Astrocyte (in vitro differentiated cells and primary cell): ENCODE results near the gene CNGB1. TPM values are rescaled to one million over a fixed set of nuclear protein-coding genes. Genes with fewer than 3 reads are reported as not detected.

Experiments
- DNase-seq: peaks from one replicate; pipeline ENCODE4 v3.0.0-alpha.2; 2010; ENCODE audit warnings: low read depth
- FAIRE-seq: peaks from 2 replicates; lab custom pipeline; 2011; peaks lifted over from hg19 to GRCh38; lab: Jason Lieb, UNC
- H2AFZ ChIP-seq: 2 replicates; pipeline ENCODE4 v1.6.0; 2012; ENCODE audit warnings: low read depth, low read length, inconsistent platforms
- H3K27ac ChIP-seq: 2 replicates; pipeline ENCODE4 v1.5.1; 2011; ENCODE audit warnings: low read depth, low read length, inconsistent platforms
- H3K27me3 ChIP-seq: 2 replicates; pipeline ENCODE4 v1.6.0; 2011; ENCODE audit warnings: low read length, inconsistent platforms; ENCODE audit not compliant: insufficient read depth
- H3K36me3 ChIP-seq: 2 replicates; pipeline ENCODE4 v1.5.1; 2011; ENCODE audit warnings: low read length, inconsistent platforms; ENCODE audit not compliant: insufficient read depth
- H3K4me1 ChIP-seq: 2 replicates; pipeline ENCODE4 v1.5.1; 2011; ENCODE audit warnings: low read length, inconsistent platforms; ENCODE audit not compliant: insufficient read depth
- H3K4me2 ChIP-seq: 2 replicates; pipeline ENCODE4 v1.6.0; 2012; ENCODE audit warnings: low read length, inconsistent platforms
- H3K4me3 ChIP-seq: 2 replicates; pipeline ENCODE4 v1.5.1; 2011; ENCODE audit warnings: low read depth, mild to moderate bottlenecking, low read length, inconsistent platforms; ENCODE audit not compliant: insufficient read depth
- H3K79me2 ChIP-seq: 2 replicates; pipeline ENCODE4 v1.6.0; 2012; ENCODE audit warnings: mild to moderate bottlenecking, low read length, inconsistent platforms; ENCODE audit not compliant: insufficient read depth
- H3K9ac ChIP-seq: 2 replicates; pipeline ENCODE4 v1.6.0; 2012; ENCODE audit warnings: mild to moderate bottlenecking, low read length, inconsistent platforms
- H3K9me3 ChIP-seq: 2 replicates; pipeline ENCODE4 v1.5.1; 2012; ENCODE audit warnings: low read depth, mild to moderate bottlenecking, low read length, inconsistent platforms; ENCODE audit not compliant: insufficient read depth
- H4K20me1 ChIP-seq: 2 replicates; pipeline ENCODE4 v1.6.0; 2012; ENCODE audit warnings: low read length, inconsistent platforms; ENCODE audit not compliant: insufficient read depth
- H3K27ac Mint-ChIP-seq: one replicate; pipeline ENCODE4 v1.8.0; 2021; ENCODE audit warnings: mild to moderate bottlenecking, mixed read lengths; ENCODE audit not compliant: unreplicated experiment
- H3K27me3 Mint-ChIP-seq: one replicate; pipeline ENCODE4 v1.8.0; 2021; ENCODE audit warnings: low read depth, mixed read lengths; ENCODE audit not compliant: unreplicated experiment
- H3K36me3 Mint-ChIP-seq: one replicate; pipeline ENCODE4 v1.8.0; 2021; ENCODE audit warnings: low read depth, mixed read lengths; ENCODE audit not compliant: unreplicated experiment
- H3K4me1 Mint-ChIP-seq: one replicate; pipeline ENCODE4 v1.8.0; 2021; ENCODE audit warnings: low read depth, mixed read lengths; ENCODE audit not compliant: unreplicated experiment
- H3K4me3 Mint-ChIP-seq: one replicate; pipeline ENCODE4 v1.8.0; 2021; ENCODE audit warnings: mild to moderate bottlenecking, moderate library complexity, mixed read lengths; ENCODE audit not compliant: unreplicated experiment
- H3K9me3 Mint-ChIP-seq: one replicate; pipeline ENCODE4 v1.8.0; 2021; ENCODE audit warnings: mild to moderate bottlenecking, mixed read lengths; ENCODE audit not compliant: unreplicated experiment
- CTCF ChIP-seq: IDR thresholded peaks from 2 replicates; pipeline ENCODE4 v1.5.1; 2011; ENCODE audit warnings: low read depth, mild to moderate bottlenecking, inconsistent platforms, low read length, moderate library complexity; ENCODE audit not compliant: insufficient read depth
- EZH2 ChIP-seq: IDR thresholded peaks from 2 replicates; pipeline ENCODE4 v1.6.1; 2012; ENCODE audit warnings: mild to moderate bottlenecking, low read length, inconsistent platforms; ENCODE audit not compliant: insufficient read depth
- total RNA-seq: library from RNA; stranded (reverse); gene quantifications from 2 replicates; pipeline ENCODE4 v1.2.1, GENCODE V29; 2021

Gene CNGB1
- total RNA-seq, 1 donor from 2014 or later, result not detected

- FAIRE-seq (no peak), DNase-seq (peak; percentile 65)
- no peaks in the 10 kb centered on the region for H3K9me3 ChIP-seq
- H3K36me3 ChIP-seq, result peaks cover 6% of the 10 kb centered on the region
- no peak for TF ChIP-seq EZH2
- TF ChIP-seq CTCF, result peak; percentile 14
- peaks cover 11% of the 10 kb centered on the region for H3K36me3 Mint-ChIP-seq
- no peaks in the 10 kb centered on the region for H3K27me3 ChIP-seq
- no peaks in the 10 kb centered on the region for H3K9me3 Mint-ChIP-seq
- H2AFZ ChIP-seq, result peak within 1 kb of the TSS; percentile 96
- H3K9ac ChIP-seq, result peak within 1 kb of the TSS; percentile 87
- H3K4me3 Mint-ChIP-seq, result peak within 1 kb of the TSS; percentile 90
- peaks cover 40% of the 10 kb centered on the region for H4K20me1 ChIP-seq
- peaks cover 25% of the 10 kb centered on the region for H3K4me1 Mint-ChIP-seq
- peak within 1 kb of the TSS; percentile 26 for H3K27ac Mint-ChIP-seq
- peaks cover 26% of the 10 kb centered on the region for H3K79me2 ChIP-seq
- H3K27ac ChIP-seq, result peak within 1 kb of the TSS; percentile 51
- peaks cover 29% of the 10 kb centered on the region for H3K4me1 ChIP-seq
- H3K27me3 Mint-ChIP-seq, result no peaks in the 10 kb centered on the region
- H3K4me2 ChIP-seq, result peak within 1 kb of the TSS; percentile 99
- H3K4me3 ChIP-seq, result peak within 1 kb of the TSS; percentile 72
Measured at GRCh38 chr16:58000706-58001676, 30.1 kb upstream of the CNGB1 start, which contains the start of gene USB1. USB1 (plus strand) TSS chr16:58001407; CDS start chr16:58001484, 77 bp downstream.

GRCh38 chr16:57999971-58000705 is 29.2 kb upstream of the CNGB1 start, which contains the start of gene ZNF319:
ZNF319 (minus strand) TSS chr16:58000672; CDS start chr16:57998265, 2,407 bp downstream.
- peak within 1 kb of the TSS; percentile 99 for H3K4me2 ChIP-seq
- TF ChIP-seq CTCF (no peak), EZH2 (no peak)
- H3K27me3 ChIP-seq, result no peaks in the 10 kb centered on the region
- H2AFZ ChIP-seq, result peak within 1 kb of the TSS; percentile 96
- no peak for DNase-seq
- Mint-ChIP-seq H3K4me1 (peaks cover 28% of the 10 kb centered on the region), H3K9me3 (no peaks in the 10 kb centered on the region), H3K4me3 (peak within 1 kb of the TSS; percentile 90), H3K36me3 (peaks cover 11% of the 10 kb centered on the region), H3K27me3 (no peaks in the 10 kb centered on the region), H3K27ac (peak within 1 kb of the TSS; percentile 87)
- H3K9me3 ChIP-seq, result no peaks in the 10 kb centered on the region
- no peak for FAIRE-seq
- H3K36me3 ChIP-seq, result peaks cover 6% of the 10 kb centered on the region
- H3K79me2 ChIP-seq, result peaks cover 26% of the 10 kb centered on the region
- H3K9ac ChIP-seq, result peak within 1 kb of the TSS; percentile 87
- peaks cover 29% of the 10 kb centered on the region for H3K4me1 ChIP-seq
- H4K20me1 ChIP-seq, result peaks cover 49% of the 10 kb centered on the region
- H3K27ac ChIP-seq, result peak within 1 kb of the TSS; percentile 51
- peak within 1 kb of the TSS; percentile 72 for H3K4me3 ChIP-seq
